ENCODE measurements around the gene TPD52L1. TPM values are rescaled to one million over a fixed set of nuclear protein-coding genes. Genes with fewer than 3 reads are reported as not detected.
"Not testable (repeated sequence)": the region's sequence is repeated elsewhere in the genome, so short reads cannot be mapped to it uniquely, and the experiment has no call there.

Gene TPD52L1
- total RNA-seq, 1 experiment from 2014 or later: 54.5 TPM

DNA sequence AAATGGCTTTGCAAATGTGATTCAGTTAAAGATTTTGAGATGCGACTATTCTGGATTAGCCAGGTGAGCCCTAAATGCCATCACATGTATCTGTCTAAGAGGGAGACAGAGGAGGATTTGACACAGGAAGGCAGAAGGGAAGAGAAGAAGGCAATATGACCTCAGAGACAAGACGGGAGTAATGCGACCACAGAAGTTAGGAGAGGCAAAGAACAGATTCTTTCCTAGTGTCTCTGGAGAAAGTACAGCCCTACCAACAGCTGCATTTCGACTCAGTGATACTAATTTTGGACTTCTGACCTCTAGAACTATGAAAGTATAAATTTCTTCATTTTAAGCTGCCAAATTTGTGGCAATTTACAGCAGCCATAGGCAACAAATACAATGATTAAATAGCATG is 24.2 kb upstream of the TPD52L1 start:
- in situ Hi-C loops (cut with HindIII; ENCODE audit: low pct_unique_long_range_greater_than_20kb, low sequenced_read_pairs): no loop called here
- DNase-seq (ENCODE audit: low read depth, low spot score): no peak

DNA sequence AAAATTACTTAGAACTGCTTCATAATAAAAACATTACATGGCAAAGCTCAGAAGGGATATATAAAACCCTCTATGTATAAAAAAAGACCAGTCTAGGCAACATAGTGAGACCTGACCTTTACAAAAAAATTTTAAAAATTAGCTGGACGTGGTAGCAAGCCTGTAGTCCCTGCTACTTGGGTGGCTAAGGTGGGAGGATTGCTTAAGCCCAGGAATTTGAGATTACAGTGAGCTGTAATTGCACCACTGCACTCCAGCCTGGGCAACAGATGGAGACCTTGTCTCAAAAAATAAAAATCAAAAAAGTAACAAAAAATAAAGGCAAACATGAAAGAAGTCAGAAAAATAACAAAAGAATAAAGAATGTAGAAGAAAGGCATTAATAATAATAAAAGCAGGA is 21.5 kb upstream of the TPD52L1 start:
- no peak for DNase-seq (ENCODE audit: low read depth, low spot score)
- in situ Hi-C loops (cut with HindIII; ENCODE audit: low pct_unique_long_range_greater_than_20kb, low sequenced_read_pairs): no loop called here

GRCh38 chr6:125136378-125136777 is 17.2 kb upstream of the TPD52L1 start:
- in situ Hi-C loops (cut with HindIII; ENCODE audit: low pct_unique_long_range_greater_than_20kb, low sequenced_read_pairs): no loop called here
- no peak for DNase-seq (ENCODE audit: low read depth, low spot score)

- in situ Hi-C loops (cut with HindIII; ENCODE audit: low pct_unique_long_range_greater_than_20kb, low sequenced_read_pairs): no loop called here
- DNase-seq (ENCODE audit: low read depth, low spot score): no peak
Observed at GRCh38 chr6:125138083-125138482, 15.5 kb upstream of the TPD52L1 start.

DNA sequence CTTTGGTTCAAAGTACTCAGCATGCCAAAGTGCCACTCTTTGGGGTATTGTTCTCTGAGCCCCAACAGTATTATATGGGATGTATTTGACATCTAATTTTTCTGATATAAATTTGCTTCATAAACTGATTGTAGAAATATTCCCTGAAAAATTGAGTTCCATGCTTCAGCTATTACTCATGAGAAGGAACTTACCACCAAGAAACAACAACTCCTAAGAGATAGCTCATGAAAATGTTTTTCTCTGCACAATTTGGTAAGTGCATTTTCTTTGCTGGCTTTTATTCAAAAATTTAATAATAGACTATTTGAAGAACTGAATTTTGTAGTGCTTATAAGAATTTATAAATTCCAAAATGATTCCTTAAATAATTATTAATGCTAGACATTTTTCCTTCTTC is 12.8 kb upstream of the TPD52L1 start:
- in situ Hi-C loops (cut with HindIII; ENCODE audit: low pct_unique_long_range_greater_than_20kb, low sequenced_read_pairs): no loop called here
- no peak for DNase-seq (ENCODE audit: low read depth, low spot score)

GRCh38 chr6:125142618-125143017 is 11.0 kb upstream of the TPD52L1 start:
- no peak for DNase-seq (ENCODE audit: low read depth, low spot score)
- in situ Hi-C loops (cut with HindIII; ENCODE audit: low pct_unique_long_range_greater_than_20kb, low sequenced_read_pairs): no loop called here

GRCh38 chr6:125144822-125145221 is 8.8 kb upstream of the TPD52L1 start:
- DNase-seq (ENCODE audit: low read depth, low spot score): no peak
- in situ Hi-C loops (cut with HindIII; ENCODE audit: low pct_unique_long_range_greater_than_20kb, low sequenced_read_pairs): no loop called here

GRCh38 chr6:125149256-125150144 is 4.1 kb upstream of the TPD52L1 start:
- no peak for DNase-seq (ENCODE audit: low read depth, low spot score)

DNA sequence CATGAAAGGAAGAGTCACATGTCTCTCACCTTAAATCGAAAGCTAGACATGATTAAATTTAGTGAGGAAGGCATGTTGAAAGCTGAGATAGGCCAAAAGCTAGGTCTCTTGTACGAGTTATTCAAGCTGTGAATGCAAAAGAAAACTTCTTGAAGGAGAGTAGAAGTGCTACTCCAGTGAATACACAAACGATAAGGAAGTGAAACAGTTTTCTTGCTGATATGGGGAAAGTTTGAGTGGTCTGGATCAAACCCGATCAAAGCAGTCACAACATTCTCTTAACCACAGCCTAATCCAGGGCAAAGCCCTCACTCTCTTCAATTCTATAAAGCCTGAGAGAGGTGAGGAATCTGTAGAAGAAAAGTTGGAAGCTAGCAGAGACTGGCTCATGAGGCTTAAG is 1.9 kb upstream of the TPD52L1 start:
- no peak for DNase-seq (ENCODE audit: low read depth, low spot score)
- in situ Hi-C loops (cut with HindIII; ENCODE audit: low pct_unique_long_range_greater_than_20kb, low sequenced_read_pairs): no loop called here

More at GRCh38 chr6:125149256-125150144, 4.1 kb upstream of the TPD52L1 start:
- in situ Hi-C loops (cut with HindIII; ENCODE audit: low pct_unique_long_range_greater_than_20kb, low sequenced_read_pairs): no loop called here

DNA sequence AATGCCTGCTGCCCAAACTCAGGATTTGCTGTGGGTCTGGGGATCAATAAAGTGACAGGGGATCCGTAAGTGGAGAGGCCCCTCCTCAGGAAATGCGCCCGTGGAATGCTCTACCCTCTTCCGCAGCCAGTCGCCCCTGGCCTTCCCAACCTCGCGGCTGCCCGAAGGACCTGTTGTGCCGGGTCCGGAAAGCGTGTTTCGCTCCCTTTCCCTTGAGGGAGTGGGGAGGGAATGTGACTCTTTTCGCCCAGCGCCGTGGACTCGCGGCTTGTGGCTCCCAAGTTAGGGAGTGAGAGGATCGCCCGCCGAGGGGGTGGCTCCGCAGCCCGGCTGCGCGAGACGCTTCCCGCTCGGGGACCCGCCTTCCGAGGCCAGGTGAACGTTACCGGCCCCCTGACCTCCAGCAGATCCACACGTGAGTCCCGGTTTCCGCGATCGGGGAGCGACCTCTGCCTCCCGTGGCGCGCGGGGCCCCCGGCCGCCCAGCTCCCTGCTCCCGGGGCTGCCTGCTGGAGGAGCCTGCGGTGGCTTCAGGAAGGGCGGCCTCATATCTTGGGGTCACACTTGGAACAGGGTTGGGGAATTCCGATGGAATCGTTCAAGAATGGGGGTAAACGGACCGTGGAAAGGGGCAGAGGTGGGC is 666 bp downstream of the TPD52L1 start:
- in situ Hi-C loops (cut with HindIII; ENCODE audit: low pct_unique_long_range_greater_than_20kb, low sequenced_read_pairs): no loop called here
- DNase-seq (ENCODE audit: low read depth, low spot score): no peak

GRCh38 chr6:125154761-125155135 is 1.2 kb downstream of the TPD52L1 start:
- DNase-seq (ENCODE audit: low read depth, low spot score): peak; percentile 35
- in situ Hi-C loops (cut with HindIII; ENCODE audit: low pct_unique_long_range_greater_than_20kb, low sequenced_read_pairs): no loop called here

GRCh38 chr6:125155344-125155743 is 1.8 kb downstream of the TPD52L1 start:
- no peak for DNase-seq (ENCODE audit: low read depth, low spot score)
- in situ Hi-C loops (cut with HindIII; ENCODE audit: low pct_unique_long_range_greater_than_20kb, low sequenced_read_pairs): no loop called here

GRCh38 chr6:125156496-125156895 is 2.9 kb downstream of the TPD52L1 start:
- no peak for DNase-seq (ENCODE audit: low read depth, low spot score)
- in situ Hi-C loops (cut with HindIII; ENCODE audit: low pct_unique_long_range_greater_than_20kb, low sequenced_read_pairs): no loop called here

GRCh38 chr6:125157280-125157679 is 3.7 kb downstream of the TPD52L1 start:
- in situ Hi-C loops (cut with HindIII; ENCODE audit: low pct_unique_long_range_greater_than_20kb, low sequenced_read_pairs): no loop called here
- DNase-seq (ENCODE audit: low read depth, low spot score): no peak

DNA sequence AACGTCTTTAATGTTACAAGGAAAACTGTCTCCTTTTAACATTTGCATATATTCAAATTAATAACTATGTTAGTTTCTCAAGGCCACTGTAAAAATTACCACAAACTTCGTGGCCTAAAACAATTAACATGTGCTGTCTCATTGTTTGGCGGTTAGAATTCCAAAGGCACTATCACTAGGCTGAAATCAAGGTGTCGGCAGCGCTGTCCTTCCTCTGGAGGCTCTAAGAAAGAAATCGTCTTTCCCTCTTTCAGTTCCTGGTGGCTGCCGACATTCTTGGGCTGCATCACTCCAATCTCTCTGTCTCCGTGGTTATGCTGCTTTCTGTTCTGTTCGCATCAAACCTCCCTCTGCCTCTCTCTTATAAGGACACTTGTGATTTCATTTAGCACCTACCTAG is 4.2 kb downstream of the TPD52L1 start:
- no peak for DNase-seq (ENCODE audit: low read depth, low spot score)
- in situ Hi-C loops (cut with HindIII; ENCODE audit: low pct_unique_long_range_greater_than_20kb, low sequenced_read_pairs): no loop called here

DNA sequence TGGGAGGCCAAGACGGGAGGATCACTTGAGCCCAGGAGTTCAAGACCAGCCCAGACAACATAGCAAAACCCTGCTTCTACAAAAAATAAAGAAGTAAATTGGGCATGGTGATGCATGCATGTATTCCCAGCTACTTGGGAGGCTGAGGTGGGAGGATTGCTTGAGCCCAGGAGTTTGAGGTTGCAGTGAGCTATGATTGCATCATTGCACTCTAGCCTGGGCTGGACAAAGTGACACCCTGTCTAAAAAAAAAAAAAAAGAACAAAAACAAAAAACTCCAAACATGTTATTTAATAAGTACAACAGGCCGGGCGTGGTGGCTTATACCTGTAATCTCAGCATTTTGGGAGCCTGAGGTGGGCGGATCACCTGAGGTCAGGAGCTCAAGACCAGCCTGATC is 9.8 kb downstream of the TPD52L1 start:
- in situ Hi-C loops (cut with HindIII; ENCODE audit: low pct_unique_long_range_greater_than_20kb, low sequenced_read_pairs); DNase-seq (ENCODE audit: low read depth, low spot score): not testable (repeated sequence)

DNA sequence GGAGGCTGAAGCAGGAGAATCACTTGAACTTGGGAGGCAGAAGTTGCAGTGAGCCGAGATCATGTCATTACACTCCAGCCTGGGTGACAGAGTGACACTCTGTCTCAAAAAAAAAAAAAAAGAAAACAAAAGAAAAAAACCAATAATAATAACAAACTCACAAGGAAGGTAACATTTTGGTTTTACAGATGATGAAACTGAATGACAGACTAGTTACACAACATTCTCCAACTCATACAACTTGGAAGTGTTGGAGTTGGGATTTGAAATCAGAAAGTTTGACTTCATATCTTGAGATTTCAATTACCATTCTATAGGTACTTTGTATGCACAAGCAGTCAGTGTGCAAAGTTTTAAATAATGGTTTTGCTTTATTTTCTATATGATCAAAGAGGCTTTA is 10.2 kb downstream of the TPD52L1 start:
- no peak for DNase-seq (ENCODE audit: low read depth, low spot score)
- in situ Hi-C loops (cut with HindIII; ENCODE audit: low pct_unique_long_range_greater_than_20kb, low sequenced_read_pairs): no loop called here

- in situ Hi-C loops (cut with HindIII; ENCODE audit: low pct_unique_long_range_greater_than_20kb, low sequenced_read_pairs): no loop called here
Observed at GRCh38 chr6:125164696-125165095, 11.1 kb downstream of the TPD52L1 start.

GRCh38 chr6:125165256-125165655 is 11.7 kb downstream of the TPD52L1 start:
- in situ Hi-C loops (cut with HindIII; ENCODE audit: low pct_unique_long_range_greater_than_20kb, low sequenced_read_pairs): no loop called here
- DNase-seq (ENCODE audit: low read depth, low spot score): no peak

More at GRCh38 chr6:125164696-125165095, 11.1 kb downstream of the TPD52L1 start:
- DNase-seq (ENCODE audit: low read depth, low spot score): no peak

Measured in SK-MEL-5 (cell line).